ENCODE data around the gene QSOX2.

The QSOX2 gene

GRCh38 chr9:136218673-136219072, 26.9 kb downstream of the QSOX2 start:
- TF ChIP-seq SIN3A (IDR thresholded peaks at IDR 0.05; ENCODE audit: borderline replicate concordance, insufficient read depth, low read length) (no peak), TAF1 (IDR thresholded peaks at IDR 0.05; ENCODE audit: borderline replicate concordance, insufficient read depth, low read length) (no peak)

GRCh38 chr9:136218271-136218670, 27.3 kb downstream of the QSOX2 start:
- no peak for TF ChIP-seq REST (IDR thresholded peaks at IDR 0.05; ENCODE audit: insufficient read depth in 1 of 2, low read depth in 2 of 2, low read length in 2 of 2)
- TF ChIP-seq POLR2AphosphoS5 (IDR thresholded peaks at IDR 0.05; ENCODE audit: low read depth, low read length) = no peak
- TF ChIP-seq FOXP2 (optimal IDR thresholded peaks at IDR 0.05; ENCODE audit: borderline replicate concordance, extremely low read depth, extremely low read length, insufficient read depth) = no peak
- TF ChIP-seq TAF1 (IDR thresholded peaks at IDR 0.05; ENCODE audit: borderline replicate concordance, insufficient read depth, low read length) = no peak
- TF ChIP-seq SIN3A (IDR thresholded peaks at IDR 0.05; ENCODE audit: borderline replicate concordance, insufficient read depth, low read length) = no peak

GRCh38 chr9:136216541-136217244, 28.9 kb downstream of the QSOX2 start:
- TF ChIP-seq POLR2AphosphoS5 (IDR thresholded peaks at IDR 0.05; ENCODE audit: low read depth, low read length) (no peak), SIN3A (IDR thresholded peaks at IDR 0.05; ENCODE audit: borderline replicate concordance, insufficient read depth, low read length) (no peak), TAF1 (IDR thresholded peaks at IDR 0.05; ENCODE audit: borderline replicate concordance, insufficient read depth, low read length) (no peak), REST (IDR thresholded peaks at IDR 0.05; ENCODE audit: insufficient read depth in 1 of 2, low read depth in 2 of 2, low read length in 2 of 2) (no peak), FOXP2 (optimal IDR thresholded peaks at IDR 0.05; ENCODE audit: borderline replicate concordance, extremely low read depth, extremely low read length, insufficient read depth) (no peak)

- TF ChIP-seq FOXP2 (optimal IDR thresholded peaks at IDR 0.05; ENCODE audit: borderline replicate concordance, extremely low read depth, extremely low read length, insufficient read depth) (no peak), SIN3A (IDR thresholded peaks at IDR 0.05; ENCODE audit: borderline replicate concordance, insufficient read depth, low read length) (no peak), TAF1 (IDR thresholded peaks at IDR 0.05; ENCODE audit: borderline replicate concordance, insufficient read depth, low read length) (no peak), REST (IDR thresholded peaks at IDR 0.05; ENCODE audit: insufficient read depth in 1 of 2, low read depth in 2 of 2, low read length in 2 of 2) (no peak), POLR2AphosphoS5 (IDR thresholded peaks at IDR 0.05; ENCODE audit: low read depth, low read length) (no peak)
These were observed 31.9 kb downstream of the QSOX2 start for GRCh38 chr9:136213733-136214132.

GRCh38 chr9:136212345-136212950, 33.2 kb downstream of the QSOX2 start:
- TF ChIP-seq SIN3A (IDR thresholded peaks at IDR 0.05; ENCODE audit: borderline replicate concordance, insufficient read depth, low read length) (no peak), POLR2AphosphoS5 (IDR thresholded peaks at IDR 0.05; ENCODE audit: low read depth, low read length) (no peak), FOXP2 (optimal IDR thresholded peaks at IDR 0.05; ENCODE audit: borderline replicate concordance, extremely low read depth, extremely low read length, insufficient read depth) (no peak), TAF1 (IDR thresholded peaks at IDR 0.05; ENCODE audit: borderline replicate concordance, insufficient read depth, low read length) (no peak), REST (IDR thresholded peaks at IDR 0.05; ENCODE audit: insufficient read depth in 1 of 2, low read depth in 2 of 2, low read length in 2 of 2) (no peak)

Measured in PFSK-1 (cell line).